ENCODE data around the gene PHLDA2.

PHLDA2 gene

DNA sequence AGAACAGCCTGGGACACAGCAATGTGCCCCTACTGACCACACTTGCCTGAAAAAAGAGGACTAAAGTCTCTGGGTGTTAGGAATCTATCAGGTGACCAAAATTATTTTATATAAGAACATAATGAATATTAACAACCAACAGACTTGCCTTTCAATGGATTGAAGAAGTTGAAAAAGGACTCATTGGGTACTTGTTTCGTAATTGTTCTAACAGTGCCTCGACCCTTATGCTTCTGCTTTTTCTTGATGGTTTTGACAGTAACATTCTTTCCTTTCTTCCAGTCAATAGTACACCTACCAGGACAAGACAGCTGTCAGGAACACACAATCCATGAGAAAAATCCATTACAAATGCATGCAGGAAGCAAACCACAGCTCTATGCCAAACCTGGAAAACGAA, 29.0 kb upstream of the PHLDA2 start:
- POLR2A ChIA-PET, result no interaction called here
- no peak for DNase-seq (ENCODE audit: extremely low spot score)
- no peak for TF ChIP-seq FOXA1 (IDR thresholded peaks at IDR 0.05)
- no peak for TF ChIP-seq SUZ12 (IDR thresholded peaks at IDR 0.05)
- TF ChIP-seq LEF1 (IDR thresholded peaks at IDR 0.05; ENCODE audit: borderline replicate concordance), result no peak
- no peak for TF ChIP-seq NFRKB (IDR thresholded peaks at IDR 0.05)
- no peak for TF ChIP-seq HDGF (IDR thresholded peaks at IDR 0.05; ENCODE audit: borderline replicate concordance)
- TF ChIP-seq, protein P1, sequence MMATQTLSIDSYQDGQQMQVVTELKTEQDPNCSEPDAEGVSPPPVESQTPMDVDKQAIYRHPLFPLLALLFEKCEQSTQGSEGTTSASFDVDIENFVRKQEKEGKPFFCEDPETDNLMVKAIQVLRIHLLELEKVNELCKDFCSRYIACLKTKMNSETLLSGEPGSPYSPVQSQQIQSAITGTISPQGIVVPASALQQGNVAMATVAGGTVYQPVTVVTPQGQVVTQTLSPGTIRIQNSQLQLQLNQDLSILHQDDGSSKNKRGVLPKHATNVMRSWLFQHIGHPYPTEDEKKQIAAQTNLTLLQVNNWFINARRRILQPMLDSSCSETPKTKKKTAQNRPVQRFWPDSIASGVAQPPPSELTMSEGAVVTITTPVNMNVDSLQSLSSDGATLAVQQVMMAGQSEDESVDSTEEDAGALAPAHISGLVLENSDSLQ (IDR thresholded peaks at IDR 0.05), result no peak
- TF ChIP-seq CTBP1 (IDR thresholded peaks at IDR 0.05; ENCODE audit: borderline replicate concordance), result no peak
- no peak for TF ChIP-seq FOXK2 (IDR thresholded peaks at IDR 0.05)
- TF ChIP-seq SP1 (IDR thresholded peaks at IDR 0.05), result no peak
- no peak for TF ChIP-seq BHLHE40 (IDR thresholded peaks at IDR 0.05; ENCODE audit: borderline replicate concordance)
- CTCF ChIA-PET, result no interaction called here

DNA sequence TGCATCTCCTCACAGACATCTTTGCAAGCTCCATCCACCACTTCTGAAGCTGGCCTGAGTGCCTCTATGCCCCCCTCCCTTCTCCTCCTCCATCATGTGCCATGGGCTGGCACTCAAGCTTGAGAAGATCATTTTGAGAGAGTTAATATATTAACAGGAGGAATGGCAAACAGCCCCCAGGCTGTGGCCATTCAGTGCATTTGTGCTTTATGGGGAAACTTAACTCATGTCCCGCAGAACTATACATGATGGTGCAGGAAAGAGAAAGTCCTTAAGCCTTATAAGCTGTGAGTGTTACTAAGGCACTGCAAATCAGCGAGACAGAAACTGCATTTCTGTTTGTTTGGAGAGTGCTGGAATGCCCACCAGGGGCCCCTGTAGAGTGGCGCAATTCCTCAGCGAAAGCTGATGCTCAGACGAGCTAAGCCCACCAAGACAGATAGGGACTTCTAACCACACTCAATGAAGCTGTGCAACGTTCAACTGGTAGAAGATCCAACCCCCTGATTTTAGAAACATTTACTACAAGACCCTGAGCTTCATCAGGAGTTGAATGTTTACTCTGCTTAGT, 26.8 kb upstream of the PHLDA2 start:
- ChIA-PET POLR2A (no interaction called here), CTCF (interaction anchor here (0.7 kb wide), 2 partner anchors 11 to 136 kb away, joined by 3 read pairs; no protein-coding TSS in a partner anchor)
- no peak for DNase-seq (ENCODE audit: extremely low spot score)
- TF ChIP-seq, protein P1 (IDR thresholded peaks at IDR 0.05), result no peak
- TF ChIP-seq NFRKB (IDR thresholded peaks at IDR 0.05), result no peak
- no peak for TF ChIP-seq FOXM1 (IDR thresholded peaks at IDR 0.05; ENCODE audit: borderline replicate concordance)
- TF ChIP-seq ELF4 (IDR thresholded peaks at IDR 0.05), result no peak

DNA sequence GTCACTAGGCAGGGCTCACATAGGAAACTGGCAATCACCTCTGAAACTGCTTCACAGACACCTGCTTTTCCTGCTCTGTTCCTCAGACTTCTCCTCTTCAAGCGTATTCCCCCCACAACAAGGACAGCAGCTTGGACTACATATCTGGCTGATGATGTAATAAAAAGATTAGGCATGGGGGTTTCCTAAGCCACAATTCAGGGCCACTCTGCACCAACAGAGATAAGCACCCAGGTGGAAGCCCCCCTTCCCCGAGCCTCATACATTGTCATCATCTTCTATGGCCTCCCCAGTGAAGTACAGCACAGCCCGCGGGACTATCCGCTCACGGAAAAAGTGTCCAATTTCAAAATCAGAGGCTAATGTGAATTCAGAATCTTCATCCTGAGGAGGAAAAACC, 25.0 kb upstream of the PHLDA2 start:
- DNase-seq (ENCODE audit: extremely low spot score), result no peak
- TF ChIP-seq ELF4 (IDR thresholded peaks at IDR 0.05) (no peak), FOXK2 (IDR thresholded peaks at IDR 0.05) (no peak), BHLHE40 (IDR thresholded peaks at IDR 0.05; ENCODE audit: borderline replicate concordance) (no peak), FOXM1 (IDR thresholded peaks at IDR 0.05; ENCODE audit: borderline replicate concordance) (no peak), ZNF384 (IDR thresholded peaks at IDR 0.05) (no peak), FOXA1 (IDR thresholded peaks at IDR 0.05) (no peak), HDGF (IDR thresholded peaks at IDR 0.05; ENCODE audit: borderline replicate concordance) (no peak), LEF1 (IDR thresholded peaks at IDR 0.05; ENCODE audit: borderline replicate concordance) (no peak), ARNT (IDR thresholded peaks at IDR 0.05) (no peak), NFRKB (IDR thresholded peaks at IDR 0.05) (no peak), CTBP1 (IDR thresholded peaks at IDR 0.05; ENCODE audit: borderline replicate concordance) (no peak), TARDBP (IDR thresholded peaks at IDR 0.05) (no peak), SP1 (IDR thresholded peaks at IDR 0.05) (no peak), L3MBTL2 (conservative IDR thresholded peaks at IDR 0.05) (no peak)
- TF ChIP-seq, protein P1 (IDR thresholded peaks at IDR 0.05), result no peak
- CTCF ChIA-PET, result no interaction called here
- POLR2A ChIA-PET, result no interaction called here

DNA sequence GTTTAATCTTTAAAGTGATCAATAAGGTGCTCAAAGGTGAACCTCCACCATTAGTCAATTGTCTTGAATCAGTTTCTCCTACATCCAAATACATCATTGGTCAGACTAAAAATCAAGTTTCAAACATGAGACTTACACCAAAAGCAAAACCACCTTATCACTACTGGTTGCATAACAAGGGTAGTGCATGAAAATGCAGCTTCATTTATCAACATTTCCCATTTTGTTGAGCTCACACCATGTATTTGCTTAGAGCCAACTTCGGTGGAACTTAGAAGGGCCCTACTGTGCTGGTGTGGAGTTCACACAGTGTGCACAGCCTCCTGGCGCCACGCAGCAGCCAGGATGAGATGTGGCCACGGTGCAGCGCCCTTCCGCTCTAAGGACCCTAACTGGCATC, 23.1 kb upstream of the PHLDA2 start:
- POLR2A ChIA-PET, result no interaction called here
- DNase-seq (ENCODE audit: extremely low spot score), result no peak
- CTCF ChIA-PET, result no interaction called here
- no peak for TF ChIP-seq HDGF (IDR thresholded peaks at IDR 0.05; ENCODE audit: borderline replicate concordance)
- TF ChIP-seq SUZ12 (IDR thresholded peaks at IDR 0.05), result no peak
- TF ChIP-seq LEF1 (IDR thresholded peaks at IDR 0.05; ENCODE audit: borderline replicate concordance), result no peak
- no peak for TF ChIP-seq L3MBTL2 (conservative IDR thresholded peaks at IDR 0.05)

DNA sequence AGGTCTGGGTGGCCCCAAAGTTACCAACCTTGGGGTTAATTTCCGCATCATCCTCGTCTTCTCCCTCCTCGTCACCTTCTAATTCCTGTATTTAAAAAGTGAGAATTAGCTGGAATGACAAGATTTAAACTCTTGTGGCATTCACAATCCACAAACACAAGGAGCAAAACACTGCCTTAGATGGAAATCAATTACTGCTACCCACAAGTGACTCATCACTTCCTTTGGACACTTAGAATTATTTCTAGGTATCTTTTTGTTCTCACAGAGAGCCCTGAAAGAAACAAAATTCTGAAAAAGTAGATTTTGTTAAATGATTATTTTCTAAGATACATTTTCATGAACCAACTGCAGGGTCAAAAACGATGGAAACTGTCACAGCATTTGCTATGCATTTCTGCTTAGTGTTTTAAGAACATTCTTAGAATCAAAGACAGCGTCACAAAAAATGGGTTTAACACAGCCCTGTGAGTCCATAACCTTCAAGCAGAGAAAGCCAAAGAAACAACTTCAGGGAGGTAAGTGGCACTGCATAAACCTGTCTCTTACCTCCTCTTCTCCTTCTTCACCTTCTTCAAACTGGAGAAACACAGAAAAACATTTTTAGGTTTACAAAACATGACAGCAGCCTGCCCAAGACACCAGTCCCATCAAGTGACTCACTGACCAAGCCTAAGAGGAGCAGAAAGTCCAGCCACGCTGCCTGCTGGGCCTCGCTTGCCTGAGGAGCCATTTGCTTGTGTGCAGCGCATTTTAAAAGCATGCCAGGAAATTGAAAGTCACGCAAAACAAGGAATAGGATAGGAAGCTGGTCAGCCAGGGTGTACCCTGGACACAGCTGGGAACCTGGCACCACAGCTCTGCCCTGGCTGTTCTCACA, 22.3 kb upstream of the PHLDA2 start:
- no peak for TF ChIP-seq FOXA1 (IDR thresholded peaks at IDR 0.05)
- TF ChIP-seq SP1 (IDR thresholded peaks at IDR 0.05), result no peak
- TF ChIP-seq NFRKB (IDR thresholded peaks at IDR 0.05), result no peak
- TF ChIP-seq BHLHE40 (IDR thresholded peaks at IDR 0.05; ENCODE audit: borderline replicate concordance), result no peak
- no peak for TF ChIP-seq ARNT (IDR thresholded peaks at IDR 0.05)
- TF ChIP-seq TARDBP (IDR thresholded peaks at IDR 0.05), result no peak
- no peak for TF ChIP-seq SUZ12 (IDR thresholded peaks at IDR 0.05)
- TF ChIP-seq ELF4 (IDR thresholded peaks at IDR 0.05), result no peak
- TF ChIP-seq HDGF (IDR thresholded peaks at IDR 0.05; ENCODE audit: borderline replicate concordance), result no peak
- CTCF ChIA-PET, result no interaction called here
- POLR2A ChIA-PET, result no interaction called here
- DNase-seq (ENCODE audit: extremely low spot score), result no peak

DNA sequence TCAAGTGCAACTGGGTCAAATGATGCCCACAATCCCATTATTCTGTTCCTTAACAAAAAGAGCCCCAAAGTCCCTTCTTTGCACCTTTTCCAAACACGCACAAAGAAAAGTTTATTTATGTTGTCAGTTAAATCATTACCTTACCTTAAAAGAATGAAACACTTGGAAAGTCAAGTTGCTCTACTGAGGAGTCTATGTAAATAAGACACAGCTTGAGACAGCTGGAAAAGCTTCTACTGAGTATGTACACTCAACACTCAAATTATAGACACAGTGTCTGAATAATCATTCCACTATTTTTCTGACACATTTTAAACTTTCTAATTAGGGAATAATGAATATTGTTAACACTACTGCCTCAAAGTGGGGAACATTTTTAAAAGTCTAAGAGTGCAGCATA, 21.6 kb upstream of the PHLDA2 start:
- DNase-seq (ENCODE audit: extremely low spot score), result no peak
- ChIA-PET CTCF (no interaction called here), POLR2A (no interaction called here)
- TF ChIP-seq FOXK2 (IDR thresholded peaks at IDR 0.05) (no peak), HDGF (IDR thresholded peaks at IDR 0.05; ENCODE audit: borderline replicate concordance) (no peak), NFRKB (IDR thresholded peaks at IDR 0.05) (no peak), ELF4 (IDR thresholded peaks at IDR 0.05) (no peak), FOXA1 (IDR thresholded peaks at IDR 0.05) (no peak), TARDBP (IDR thresholded peaks at IDR 0.05) (no peak), ARNT (IDR thresholded peaks at IDR 0.05) (no peak), SP1 (IDR thresholded peaks at IDR 0.05) (no peak), L3MBTL2 (conservative IDR thresholded peaks at IDR 0.05) (no peak), CTBP1 (IDR thresholded peaks at IDR 0.05; ENCODE audit: borderline replicate concordance) (no peak), FOXM1 (IDR thresholded peaks at IDR 0.05; ENCODE audit: borderline replicate concordance) (no peak), ZNF384 (IDR thresholded peaks at IDR 0.05) (no peak), BHLHE40 (IDR thresholded peaks at IDR 0.05; ENCODE audit: borderline replicate concordance) (no peak), SUZ12 (IDR thresholded peaks at IDR 0.05) (no peak), LEF1 (IDR thresholded peaks at IDR 0.05; ENCODE audit: borderline replicate concordance) (no peak)
- TF ChIP-seq, protein P1 (IDR thresholded peaks at IDR 0.05), result no peak

Data from HEK293T (cell line).